HG03575 (cell line): ENCODE data around the gene ABHD11.

Experiments used
- ATAC-seq: cut with Tn5 transposase; IDR thresholded peaks from one replicate; pipeline ENCODE4 v1.9.1; 2021; ENCODE audit not compliant: unreplicated experiment, insufficient number of reproducible peaks, low FRiP score; ENCODE audit errors: extremely low read depth

The ABHD11 gene

DNA sequence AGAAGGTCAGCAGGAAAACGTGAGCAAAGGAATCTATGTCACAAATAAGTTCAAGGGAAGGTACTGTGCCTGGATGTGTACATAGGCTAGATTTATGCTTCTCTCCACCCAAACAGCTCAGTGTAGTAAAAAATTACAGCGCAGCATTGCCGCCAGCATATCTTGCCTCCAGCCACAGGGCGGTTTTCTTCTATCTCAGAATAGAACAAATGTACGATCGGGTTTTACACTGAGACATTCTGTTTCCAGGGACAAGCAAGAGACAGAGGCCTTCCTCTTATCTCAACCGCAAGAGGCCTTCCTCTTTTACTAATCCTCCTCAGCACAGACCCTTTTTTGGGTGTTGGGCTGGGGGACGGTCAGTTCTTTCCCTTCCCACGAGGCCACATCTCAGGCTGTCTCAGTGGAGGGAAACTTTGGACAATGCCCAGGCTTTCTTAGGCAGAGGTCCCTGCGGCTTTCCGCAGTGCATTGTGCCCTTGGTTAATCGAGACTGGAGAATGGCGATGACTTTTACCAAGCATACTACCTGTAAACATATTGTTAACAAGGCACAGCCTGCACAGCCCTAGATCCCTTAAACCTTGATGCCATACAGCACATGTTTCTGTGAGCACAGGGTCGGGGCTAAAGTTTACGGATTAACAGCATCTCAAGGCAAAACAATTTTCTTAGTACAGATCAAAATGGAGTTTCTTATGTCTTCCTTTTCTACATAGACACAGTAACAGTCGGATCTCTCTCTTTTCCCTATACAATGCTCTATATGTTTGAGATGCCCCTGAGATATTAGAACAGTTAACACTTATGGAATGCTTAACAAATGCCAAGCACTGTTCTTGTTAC lies 11.6 kb upstream of the ABHD11 start:
- ATAC-seq, result no peak

DNA sequence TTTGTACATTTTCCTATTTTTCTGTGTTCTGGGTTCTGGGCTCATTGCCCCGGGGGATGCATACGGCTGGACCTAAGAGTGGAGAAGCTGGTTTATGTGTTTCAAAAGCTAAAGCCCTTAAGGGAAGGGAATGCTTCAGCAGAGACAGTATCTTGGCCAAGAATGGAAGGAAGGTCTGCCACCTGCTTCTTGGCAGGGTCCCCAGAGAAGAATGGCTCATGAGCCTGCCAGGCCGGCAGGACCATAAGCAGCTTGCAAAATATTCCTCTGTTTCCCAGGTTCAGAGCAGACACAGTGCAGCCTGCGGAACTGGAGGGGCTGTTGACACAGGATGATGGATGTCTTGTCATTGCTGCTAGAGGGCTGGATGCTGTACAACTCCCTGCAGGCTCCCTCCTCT lies 7.8 kb upstream of the ABHD11 start:
- no peak for ATAC-seq

DNA sequence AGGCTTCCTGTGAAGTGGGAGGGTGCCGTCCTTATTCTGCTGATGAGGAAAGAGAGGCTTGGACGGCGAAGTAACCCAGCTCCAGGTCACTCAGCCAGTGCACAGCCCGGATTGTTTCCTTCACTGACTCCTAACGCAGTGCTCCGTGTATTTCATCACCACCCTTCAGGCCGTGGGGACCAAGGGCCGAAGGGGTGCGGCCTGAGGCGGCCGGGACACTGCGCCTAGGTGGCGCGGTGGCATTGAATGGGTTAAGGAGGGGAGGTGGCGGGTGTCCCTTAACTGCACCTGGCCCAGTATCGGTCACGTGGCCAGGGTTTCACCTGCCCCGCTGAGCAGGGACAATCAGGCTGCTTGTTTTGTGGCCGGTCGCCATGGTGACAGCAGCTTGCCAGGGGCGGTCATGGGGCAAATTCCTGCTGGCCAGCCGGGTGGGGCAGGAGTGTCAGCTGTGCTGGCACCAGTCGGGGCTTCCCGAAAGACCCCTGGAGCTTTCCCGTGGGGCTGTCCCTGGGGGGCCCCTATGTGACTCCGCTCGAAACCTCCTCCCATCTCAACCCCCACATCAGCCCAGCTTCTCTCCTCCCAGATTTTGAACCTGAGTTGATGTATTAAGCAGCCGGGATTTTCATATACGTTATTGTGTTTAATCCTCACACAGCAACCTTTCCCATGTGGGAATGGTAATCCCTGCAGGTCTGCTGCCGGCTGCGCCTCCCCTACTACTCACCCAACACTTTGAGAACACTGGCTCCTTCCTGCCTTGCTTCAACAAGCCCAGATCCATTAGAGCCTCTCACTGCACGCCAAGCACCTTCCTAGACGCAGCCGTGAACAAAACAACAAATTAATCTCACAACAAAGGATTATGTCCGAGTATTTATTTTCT lies 4.4 kb upstream of the ABHD11 start:
- ATAC-seq, result no peak

DNA sequence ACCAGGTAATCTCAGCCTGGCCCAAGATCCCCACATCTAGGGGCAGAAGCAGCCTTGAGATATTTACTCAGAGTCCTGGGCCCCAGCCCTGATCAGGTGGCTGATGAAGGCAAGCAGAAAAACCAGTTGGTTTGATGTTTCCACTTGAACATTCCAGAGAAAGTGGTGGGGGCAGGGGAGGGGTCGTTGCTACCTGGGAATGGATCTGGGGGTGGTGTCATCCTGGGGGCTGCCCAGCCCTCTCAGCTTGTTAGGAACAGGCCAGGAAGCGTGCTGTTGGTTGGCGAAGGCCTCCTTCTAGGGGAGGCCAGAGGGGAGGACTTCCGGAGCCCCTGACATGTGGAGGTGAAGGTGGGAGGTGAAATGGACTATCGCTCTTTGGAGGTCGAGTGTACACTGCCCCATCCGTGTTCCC lies 3.7 kb upstream of the ABHD11 start:
- no peak for ATAC-seq

DNA sequence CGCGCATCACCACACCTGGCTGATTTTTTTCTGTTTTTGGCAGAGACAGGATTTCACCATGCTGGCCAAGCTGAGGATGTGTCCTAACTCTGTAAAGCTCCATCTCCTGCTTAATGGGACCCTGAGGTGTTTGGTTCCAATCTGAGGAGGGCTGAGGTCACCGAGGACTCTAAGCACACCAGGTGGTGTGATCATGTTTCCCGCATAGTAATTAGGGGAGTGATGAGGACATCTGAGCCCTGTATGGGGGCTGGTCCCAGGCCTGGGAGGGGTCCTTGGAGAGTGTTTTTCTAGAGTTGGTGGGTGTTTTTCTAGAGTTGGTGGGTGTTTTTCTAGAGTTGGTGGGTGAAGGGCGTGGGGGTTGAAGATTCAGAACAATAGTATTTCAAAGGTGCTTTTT lies 3.0 kb upstream of the ABHD11 start:
- ATAC-seq, result no peak

DNA sequence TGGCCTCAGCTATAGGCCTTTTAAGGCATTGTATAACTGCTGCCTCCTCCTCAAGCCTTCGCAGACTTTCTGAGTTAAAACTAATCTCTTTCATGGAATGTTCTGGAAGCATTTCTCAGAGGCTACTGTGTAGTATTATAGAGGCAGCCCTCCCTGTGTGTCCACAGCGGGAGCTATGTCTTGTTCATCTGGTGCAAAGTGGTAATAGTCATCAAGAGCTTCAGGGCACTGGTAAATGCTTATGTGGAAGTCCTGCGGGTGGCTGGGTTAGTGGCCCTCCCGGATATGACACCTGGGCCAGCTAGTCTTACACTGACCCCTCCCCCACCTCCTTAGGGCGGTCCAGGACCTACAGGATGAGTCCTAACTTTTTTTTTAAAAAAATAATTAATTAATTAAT lies 2.2 kb upstream of the ABHD11 start:
- ATAC-seq, result no peak

DNA sequence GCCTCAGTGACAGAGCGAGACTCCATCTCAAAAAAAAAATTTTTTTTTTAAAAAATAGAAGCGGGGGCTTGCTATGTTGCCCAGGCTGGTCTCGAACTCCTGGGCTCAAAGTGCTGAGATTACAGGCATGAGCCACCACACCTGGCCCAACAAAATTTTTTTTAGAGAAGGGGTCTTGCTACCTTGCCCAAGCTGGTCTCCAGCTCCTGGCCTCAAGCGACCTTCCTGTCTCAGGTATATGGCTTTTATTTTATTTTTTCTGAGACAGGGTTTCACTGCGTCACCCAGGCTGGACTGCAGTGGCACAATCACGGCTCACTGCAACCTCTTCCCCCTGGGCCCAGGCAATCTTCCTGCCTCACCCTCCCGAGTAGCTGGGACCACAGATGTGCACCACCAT lies 1.6 kb upstream of the ABHD11 start:
- no peak for ATAC-seq

DNA sequence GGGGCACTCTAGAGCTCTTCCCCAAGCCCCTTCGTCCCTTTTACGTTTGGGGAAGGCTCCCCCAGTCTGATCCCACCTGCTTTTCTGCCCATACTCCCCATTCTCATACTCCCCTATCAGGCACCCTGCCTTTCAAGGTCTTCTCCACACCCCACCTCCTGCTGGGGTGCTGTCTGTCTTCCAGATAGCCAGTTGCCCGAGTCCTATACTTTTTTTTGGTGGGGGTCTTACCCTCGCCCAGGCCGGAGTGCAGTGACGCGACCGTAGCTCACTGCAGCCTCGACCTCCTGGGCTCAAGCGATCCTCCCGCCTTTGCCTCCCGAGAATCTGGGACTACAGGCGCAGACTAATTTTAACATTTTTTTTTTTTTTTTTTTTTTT lies 775 bp upstream of the ABHD11 start:
- ATAC-seq, result no peak

DNA sequence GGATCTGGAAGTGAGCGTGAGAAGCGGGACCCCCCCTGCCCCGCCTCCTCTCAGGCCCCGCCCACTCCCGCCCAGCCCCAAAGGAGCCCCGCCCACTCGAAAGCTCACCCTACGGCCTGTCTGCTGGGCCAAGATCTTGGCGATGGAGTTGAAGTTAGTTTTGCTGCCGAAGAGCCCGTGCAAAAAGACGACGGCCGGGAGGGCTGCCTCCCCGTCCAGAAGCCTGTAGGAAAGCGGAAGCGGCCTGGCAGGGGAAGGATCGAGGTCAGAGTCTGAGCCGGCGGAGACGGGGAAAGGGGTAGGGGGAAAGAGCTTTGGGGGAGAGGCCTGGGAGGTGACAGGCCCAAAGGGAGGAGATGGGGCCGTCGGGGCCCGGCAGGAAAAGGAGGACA lies 386 bp downstream of the ABHD11 start:
- ATAC-seq, result no peak

DNA sequence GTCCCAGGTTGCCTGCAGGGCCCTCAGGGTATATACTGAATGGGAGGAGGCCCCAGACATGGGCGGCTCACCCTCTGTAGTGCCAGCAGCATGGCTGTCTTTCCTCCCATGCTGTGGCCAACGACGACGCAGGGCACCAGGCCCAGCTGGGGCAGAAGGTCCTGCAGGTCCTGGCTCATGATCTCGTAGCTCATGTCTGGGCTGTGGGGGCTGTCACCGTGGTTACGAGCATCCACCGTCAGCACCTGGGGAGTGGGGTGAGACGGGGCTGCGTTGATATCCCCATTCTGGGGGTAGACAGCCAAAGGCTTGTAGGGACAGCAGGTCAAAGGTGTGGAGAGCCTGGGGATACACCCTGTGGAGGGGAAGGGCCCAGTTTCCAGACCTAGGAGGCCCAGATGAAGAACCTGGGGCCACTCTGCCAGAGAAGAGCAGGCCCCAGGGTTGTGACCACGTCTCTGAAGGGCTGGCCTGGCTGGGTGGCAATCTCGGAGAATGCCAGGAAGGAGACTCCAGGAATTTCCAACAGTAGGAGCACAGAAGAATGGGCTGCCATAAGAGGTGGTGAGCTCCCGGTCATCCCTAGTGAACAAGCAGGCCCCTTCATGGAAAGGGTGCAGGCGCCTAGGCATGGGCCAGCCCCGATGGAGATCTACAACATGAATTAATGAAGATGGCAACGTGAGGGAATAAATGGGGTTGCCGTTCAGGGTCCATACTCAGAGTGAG lies 947 bp downstream of the ABHD11 start:
- ATAC-seq, result no peak

DNA sequence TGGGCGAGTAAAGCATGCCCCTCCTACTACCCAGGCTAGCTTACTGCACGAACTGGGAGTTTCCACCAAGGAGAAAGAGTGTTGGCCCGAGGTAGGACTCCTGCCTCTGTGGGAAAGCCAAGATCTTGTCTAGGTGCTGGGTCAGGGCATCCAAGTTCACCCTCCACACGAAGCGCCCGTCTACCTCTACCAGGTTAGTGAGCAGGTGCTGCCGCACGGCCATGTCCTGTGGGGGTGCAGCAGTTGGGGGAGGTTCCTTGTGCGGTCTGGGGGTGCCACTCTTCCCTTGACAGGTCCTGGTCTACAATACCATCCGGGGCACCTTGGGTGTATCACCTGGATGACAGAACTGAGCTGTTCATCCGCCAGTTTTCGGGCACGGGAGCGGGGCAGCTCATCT lies 1.7 kb downstream of the ABHD11 start:
- ATAC-seq, result no peak

DNA sequence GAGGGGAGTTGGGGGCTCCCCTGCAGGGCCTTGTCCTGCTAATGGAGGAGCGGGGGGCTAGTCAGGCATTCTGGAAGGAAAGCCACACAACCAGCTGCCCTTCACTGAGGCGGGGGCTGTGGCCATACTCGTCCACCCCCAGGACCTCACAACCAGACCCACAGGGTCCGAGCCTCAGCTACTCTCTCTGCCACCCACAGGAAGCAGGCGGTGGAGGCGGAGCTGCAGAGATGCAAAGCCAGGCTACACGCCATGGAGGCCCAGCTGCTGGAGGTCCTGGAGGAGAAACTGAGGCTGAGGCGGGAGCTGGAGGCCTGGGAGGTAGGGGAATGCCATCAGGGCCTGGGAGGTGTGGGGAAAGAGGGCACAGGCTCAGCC lies 3.1 kb downstream of the ABHD11 start:
- ATAC-seq, result no peak

DNA sequence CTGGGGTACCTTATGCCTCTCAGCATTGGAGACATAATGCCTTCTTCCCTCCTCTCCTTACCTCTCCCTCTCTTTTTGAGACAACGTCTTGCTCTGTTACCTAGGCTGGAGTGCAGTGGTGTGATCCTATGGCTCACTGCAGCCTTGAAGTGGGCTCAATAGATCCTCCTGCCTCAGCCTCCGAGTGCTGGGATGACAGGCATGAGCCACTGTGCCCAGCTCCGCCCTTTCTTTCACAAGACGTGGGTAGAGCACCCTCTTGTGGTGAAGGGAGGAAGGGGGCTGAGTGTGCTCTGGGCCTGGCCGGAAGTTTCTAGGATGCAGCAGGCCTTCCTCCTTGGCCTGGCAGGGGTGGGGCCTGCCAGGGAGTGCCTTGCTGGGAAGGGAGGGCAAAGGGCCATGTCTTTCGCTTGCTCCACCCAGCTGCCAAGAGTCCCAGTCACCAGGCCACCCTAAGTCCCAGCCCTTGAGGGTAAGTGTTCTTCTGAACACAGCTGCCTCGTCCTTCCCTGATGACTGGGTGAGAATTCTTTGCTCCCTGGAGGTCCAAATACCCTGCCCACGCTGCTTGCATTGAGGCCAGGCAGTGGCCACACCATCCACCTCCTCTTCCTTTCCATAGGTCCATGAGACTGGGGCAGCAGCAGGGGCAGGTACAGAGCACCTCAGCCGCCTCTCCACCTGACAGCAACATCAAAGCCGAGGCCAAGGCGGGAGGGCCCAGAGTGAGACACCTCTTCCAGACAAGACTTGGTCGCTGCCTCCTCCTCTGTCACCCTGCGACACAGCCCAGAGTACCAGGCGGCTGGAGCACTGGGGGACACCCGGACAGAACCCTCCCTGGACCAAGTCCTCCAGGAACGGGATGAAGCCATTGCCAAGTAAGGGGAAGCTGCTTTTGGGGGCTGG lies 3.7 kb downstream of the ABHD11 start:
- no peak for ATAC-seq

DNA sequence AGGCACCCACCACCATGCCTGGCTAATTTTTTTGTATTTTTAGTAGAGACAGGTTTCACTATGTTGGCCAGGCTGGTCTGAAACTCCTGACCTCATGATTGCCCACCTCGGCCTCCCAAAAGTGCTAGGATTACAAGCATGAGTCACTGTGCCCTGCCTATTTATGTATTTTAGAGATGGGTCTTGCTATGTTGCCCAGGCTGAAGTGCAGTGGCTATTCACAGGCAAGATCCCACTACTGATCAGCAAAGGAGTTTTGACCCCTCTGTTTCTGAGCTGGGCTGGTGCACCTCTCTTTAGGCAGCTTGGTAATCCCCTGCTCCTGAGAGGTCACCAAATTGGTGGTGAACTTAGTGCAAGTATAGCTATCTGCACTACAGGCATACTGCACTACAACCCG lies 6.2 kb downstream of the ABHD11 start:
- no peak for ATAC-seq

DNA sequence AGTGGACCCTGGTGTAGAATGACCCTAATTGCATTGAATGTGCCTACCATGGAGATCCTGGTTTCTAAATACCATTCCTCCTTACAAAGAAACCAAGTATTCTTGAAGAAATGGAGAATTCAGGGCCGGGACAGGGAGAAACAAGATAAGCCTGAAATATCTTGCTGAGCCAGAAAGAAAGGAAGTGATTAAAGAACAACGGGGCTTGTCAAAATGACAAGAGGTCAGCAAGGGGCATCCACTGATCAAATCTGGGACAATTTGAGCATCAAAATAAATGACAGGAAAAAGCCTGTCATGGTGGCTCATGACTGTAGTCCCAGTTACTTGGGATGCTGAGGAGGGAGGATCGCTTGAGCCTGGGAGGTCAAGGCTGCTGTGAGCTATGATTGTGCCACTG lies 8.1 kb downstream of the ABHD11 start:
- ATAC-seq, result no peak

DNA sequence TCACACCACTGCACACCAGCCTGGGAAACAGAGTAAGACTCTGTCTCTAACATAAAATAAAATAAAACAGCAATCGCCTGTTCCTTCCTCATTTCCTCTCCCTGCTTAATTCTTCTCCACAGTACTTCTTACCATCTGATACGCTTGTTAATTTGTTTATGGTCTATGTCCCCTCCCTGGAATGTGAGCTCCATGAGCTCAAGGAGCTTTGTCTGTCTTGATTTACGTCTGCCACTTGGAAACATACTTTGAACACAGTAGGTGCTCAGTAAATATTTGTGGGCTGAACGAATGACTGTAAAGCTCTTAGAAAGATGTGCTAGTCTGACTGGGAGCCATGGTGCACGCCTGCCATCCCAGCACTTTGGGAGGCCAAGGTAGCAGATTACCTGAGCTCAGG lies 10.1 kb downstream of the ABHD11 start:
- ATAC-seq, result no peak

DNA sequence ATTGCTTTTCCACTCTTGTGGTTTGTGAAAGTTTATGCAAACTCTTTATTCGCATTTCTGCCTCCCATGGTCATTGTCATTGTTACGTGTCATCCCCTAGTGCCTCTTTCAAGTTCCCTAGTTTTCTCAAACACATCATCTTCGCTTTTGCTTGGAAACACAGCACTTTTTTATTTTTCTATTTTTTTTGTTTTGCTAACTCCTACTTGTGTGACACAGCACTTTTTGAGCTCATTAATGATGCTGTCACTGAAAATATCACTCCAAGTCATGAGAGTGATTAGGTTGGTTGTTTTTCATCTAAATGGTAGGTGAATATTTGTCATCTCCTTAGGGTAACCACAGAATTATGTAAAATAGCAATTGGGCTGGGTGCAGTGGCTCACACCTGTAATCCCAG lies 10.7 kb downstream of the ABHD11 start:
- ATAC-seq, result no peak

DNA sequence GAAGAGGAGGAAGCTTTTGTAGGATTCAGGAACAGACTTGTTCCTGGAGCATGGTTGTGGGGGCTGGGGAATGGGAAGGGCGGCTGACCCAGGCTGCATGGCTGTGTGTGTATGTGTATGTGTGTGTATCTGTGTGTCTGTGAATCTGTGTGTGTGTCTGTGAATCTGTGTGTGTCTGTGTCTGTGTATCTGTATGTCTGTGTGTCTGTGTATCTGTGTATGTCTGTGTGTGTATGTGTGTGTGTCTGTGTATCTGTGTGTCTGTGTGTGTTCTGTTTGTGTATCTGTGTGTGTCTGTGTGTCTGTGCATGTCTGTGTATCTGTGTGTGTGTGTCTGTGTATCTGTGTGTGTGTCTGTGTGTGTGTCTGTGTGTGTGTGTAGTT lies 12.5 kb downstream of the ABHD11 start:
- ATAC-seq, result no peak

DNA sequence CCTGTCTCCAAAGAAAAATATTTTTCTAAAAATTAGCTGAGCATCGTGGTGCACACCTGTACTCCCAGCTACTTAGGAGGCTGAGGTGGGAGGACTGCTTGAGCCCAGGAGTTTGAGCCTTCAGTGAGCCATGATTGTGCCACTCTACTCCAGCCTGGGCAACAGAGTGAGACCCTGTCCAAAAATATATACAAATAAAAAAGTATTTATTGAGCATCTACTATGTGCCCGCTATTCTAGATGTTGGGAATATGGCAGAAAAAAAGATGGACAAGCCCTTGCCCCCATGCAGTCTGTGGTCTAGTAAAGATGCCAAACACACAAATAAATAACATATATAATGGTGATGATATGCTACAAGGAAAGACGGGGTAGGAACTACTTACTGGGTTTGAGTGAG lies 14.8 kb downstream of the ABHD11 start:
- no peak for ATAC-seq
